Measurements from ENCODE around the gene NPC1.
"Not testable (repeated sequence)": the region's sequence is repeated elsewhere in the genome, so short reads cannot be mapped to it uniquely, and the experiment has no call there.

The NPC1 gene

GRCh38 chr18:23584019-23584983, 2.0 kb downstream of the NPC1 start:
- Histone ChIP-seq H3K4me3 (ENCODE audit: low read length) (peak overlapping the region; percentile 94), H3K9ac (ENCODE audit: low read depth, low read length) (no peak overlapping the region), H3K9me3 (replicated peaks; ENCODE audit: low read length) (no peaks in the 10 kb centered on the region), H3K4me2 (ENCODE audit: low read length) (peak overlapping the region; percentile 97), H3K4me1 (ENCODE audit: control insufficient read depth, insufficient read depth, low read length) (peaks cover 56% of the 10 kb centered on the region), H3K27me3 (ENCODE audit: control insufficient read depth, insufficient read depth, low read length) (no peaks in the 10 kb centered on the region), H3K36me3 (ENCODE audit: insufficient read depth, low read length) (no peaks in the 10 kb centered on the region)

GRCh38 chr18:23583071-23583865, 3.0 kb downstream of the NPC1 start:
- Histone ChIP-seq H3K4me1 (ENCODE audit: control insufficient read depth, insufficient read depth, low read length) (peaks cover 54% of the 10 kb centered on the region), H3K36me3 (ENCODE audit: insufficient read depth, low read length) (no peaks in the 10 kb centered on the region), H3K27me3 (ENCODE audit: control insufficient read depth, insufficient read depth, low read length) (no peaks in the 10 kb centered on the region), H3K9ac (ENCODE audit: low read depth, low read length) (no peak overlapping the region), H3K4me2 (ENCODE audit: low read length) (peak overlapping the region; percentile 97), H3K4me3 (ENCODE audit: low read length) (peak overlapping the region; percentile 94), H3K9me3 (replicated peaks; ENCODE audit: low read length) (no peaks in the 10 kb centered on the region)

DNA sequence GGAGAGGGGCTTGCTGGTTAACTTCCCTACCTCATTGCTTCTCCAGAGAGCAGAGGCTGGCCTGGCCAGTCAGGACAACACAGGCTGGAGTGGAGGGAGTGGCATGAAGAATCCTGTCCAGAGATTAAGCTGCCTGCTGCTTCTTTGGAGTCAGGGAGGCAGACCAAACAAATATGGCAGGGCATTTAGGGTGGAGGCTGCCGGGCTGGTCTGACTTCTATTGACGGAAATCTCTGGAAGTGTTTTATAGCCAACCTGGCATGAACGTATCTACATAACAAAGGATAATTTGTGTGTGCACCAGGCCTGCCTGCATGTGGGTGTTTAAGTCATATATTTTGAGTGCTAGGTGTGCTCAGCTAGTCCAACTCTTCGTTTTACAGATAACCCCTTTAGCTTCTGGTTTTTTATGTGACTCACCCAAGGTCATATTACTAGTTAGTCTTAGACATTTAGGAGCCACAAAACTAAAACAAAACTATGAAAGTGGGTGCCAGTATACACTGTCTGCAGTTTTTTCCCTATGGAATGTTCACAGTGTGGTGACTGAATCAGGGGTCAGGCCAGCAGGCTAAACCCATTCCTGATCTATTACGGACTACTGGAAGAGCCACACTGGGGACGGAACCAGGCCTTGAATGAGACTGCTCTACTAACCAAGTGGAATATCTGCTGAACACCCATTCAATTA, 5.5 kb downstream of the NPC1 start:
- peak overlapping the region; percentile 36 for H3K4me3 ChIP-seq (ENCODE audit: low read length)
- H3K27me3 ChIP-seq (ENCODE audit: control insufficient read depth, insufficient read depth, low read length): no peaks in the 10 kb centered on the region
- no peak overlapping the region for H3K9ac ChIP-seq (ENCODE audit: low read depth, low read length)
- peaks cover 54% of the 10 kb centered on the region for H3K4me1 ChIP-seq (ENCODE audit: control insufficient read depth, insufficient read depth, low read length)
- peak overlapping the region; percentile 62 for H3K4me2 ChIP-seq (ENCODE audit: low read length)
- H3K9me3 ChIP-seq (replicated peaks; ENCODE audit: low read length): no peaks in the 10 kb centered on the region
- no peaks in the 10 kb centered on the region for H3K36me3 ChIP-seq (ENCODE audit: insufficient read depth, low read length)

DNA sequence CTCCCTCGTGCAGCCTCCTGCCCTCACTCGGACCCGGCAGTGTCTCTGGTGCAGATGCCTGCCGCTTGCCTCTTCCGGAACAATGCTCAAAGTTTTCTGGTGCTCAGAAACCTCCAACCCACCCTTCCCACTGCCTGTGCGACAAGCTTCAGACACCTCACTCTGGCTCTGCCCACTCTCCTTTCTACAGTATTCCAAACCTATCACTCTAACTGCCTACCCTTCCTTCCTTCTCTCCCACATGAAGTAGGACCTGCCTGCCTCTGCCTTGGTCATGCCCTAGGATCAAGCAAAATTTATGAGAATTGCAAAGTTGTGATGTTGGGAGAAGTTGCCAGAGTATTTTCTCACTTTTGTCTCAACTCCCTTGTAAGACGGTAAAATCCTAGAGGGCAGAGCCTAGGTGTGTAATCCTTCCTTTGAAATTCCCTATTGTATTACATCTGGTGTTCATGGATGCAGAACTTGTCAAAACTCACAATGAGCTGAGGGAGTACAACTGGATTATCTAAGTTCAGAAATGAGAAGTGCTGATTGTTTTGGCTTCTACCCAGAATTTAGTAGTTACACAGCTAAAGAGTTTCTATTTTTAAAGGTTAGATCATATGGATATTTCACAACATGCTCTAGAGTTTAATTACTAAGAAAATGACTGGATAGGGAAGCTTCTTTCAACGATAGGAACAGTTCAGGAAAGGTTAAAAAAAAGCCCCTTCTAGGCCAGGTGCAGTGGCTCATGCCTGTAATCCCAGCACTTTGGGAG, 7.2 kb downstream of the NPC1 start:
- Histone ChIP-seq H3K36me3 (ENCODE audit: insufficient read depth, low read length) (no peaks in the 10 kb centered on the region), H3K4me1 (ENCODE audit: control insufficient read depth, insufficient read depth, low read length) (peaks cover 57% of the 10 kb centered on the region), H3K27me3 (ENCODE audit: control insufficient read depth, insufficient read depth, low read length) (no peaks in the 10 kb centered on the region), H3K4me3 (ENCODE audit: low read length) (no peak overlapping the region), H3K9ac (ENCODE audit: low read depth, low read length) (no peak overlapping the region), H3K4me2 (ENCODE audit: low read length) (peak overlapping the region; percentile 1), H3K9me3 (replicated peaks; ENCODE audit: low read length) (no peaks in the 10 kb centered on the region)

DNA sequence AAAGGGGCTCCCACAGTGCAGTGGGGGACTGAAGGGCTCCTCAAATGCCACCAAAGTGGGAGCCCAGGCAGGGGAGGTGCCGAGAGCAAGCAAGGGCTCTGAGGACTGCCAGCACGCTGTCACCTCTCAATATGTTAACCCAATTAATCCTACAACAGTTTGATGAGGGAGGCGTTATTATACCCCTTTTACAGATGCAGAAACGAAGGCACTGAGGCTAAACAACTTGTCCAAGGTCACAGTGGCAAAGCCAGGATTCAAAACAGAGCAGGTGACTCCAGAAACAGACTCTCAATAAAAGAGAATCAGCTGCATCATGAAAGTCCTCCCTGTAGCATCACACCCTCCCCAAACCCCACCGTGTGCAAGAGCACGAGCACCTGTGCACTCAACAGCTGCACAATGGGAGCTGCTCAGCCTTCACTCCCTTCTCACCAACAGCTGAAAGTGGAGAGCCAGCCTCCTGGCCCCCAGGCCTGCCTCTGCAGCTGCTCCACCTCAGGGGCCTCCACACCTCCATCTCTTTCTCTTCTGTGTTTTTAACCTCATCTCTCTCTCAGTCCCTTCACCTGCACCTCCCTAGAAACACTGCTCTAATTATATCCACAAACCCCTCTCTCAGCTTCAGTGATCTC, 8.1 kb downstream of the NPC1 start:
- H3K4me2 ChIP-seq (ENCODE audit: low read length): no peak overlapping the region
- H3K4me3 ChIP-seq (ENCODE audit: low read length): no peak overlapping the region
- no peaks in the 10 kb centered on the region for H3K27me3 ChIP-seq (ENCODE audit: control insufficient read depth, insufficient read depth, low read length)
- H3K4me1 ChIP-seq (ENCODE audit: control insufficient read depth, insufficient read depth, low read length): peaks cover 57% of the 10 kb centered on the region
- no peaks in the 10 kb centered on the region for H3K36me3 ChIP-seq (ENCODE audit: insufficient read depth, low read length)
- no peaks in the 10 kb centered on the region for H3K9me3 ChIP-seq (replicated peaks; ENCODE audit: low read length)
- no peak overlapping the region for H3K9ac ChIP-seq (ENCODE audit: low read depth, low read length)

DNA sequence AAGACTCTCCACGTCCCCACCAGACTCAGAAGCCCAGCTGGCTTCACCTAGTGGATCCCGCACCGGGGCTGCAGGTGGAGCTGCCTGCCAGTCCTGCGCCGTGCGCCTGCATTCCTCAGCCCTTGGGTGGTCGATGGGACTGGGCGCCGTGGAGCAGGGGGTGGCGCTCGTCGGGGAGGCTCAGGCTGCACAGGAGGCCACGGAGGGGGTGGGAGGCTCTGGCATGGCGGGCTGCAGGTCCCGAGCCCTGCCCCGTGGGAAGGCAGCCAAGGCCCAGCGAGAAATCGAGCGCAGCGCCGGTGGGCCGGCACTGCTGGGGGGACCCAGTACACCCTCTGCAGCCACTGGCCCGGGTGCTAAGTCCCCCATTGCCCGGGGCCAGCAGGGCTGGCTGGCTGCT, 8.8 kb downstream of the NPC1 start:
- H3K4me1 ChIP-seq (ENCODE audit: control insufficient read depth, insufficient read depth, low read length): peaks cover 59% of the 10 kb centered on the region
- H3K36me3 ChIP-seq (ENCODE audit: insufficient read depth, low read length); H3K4me2 ChIP-seq (ENCODE audit: low read length): not testable (repeated sequence)

GRCh38 chr18:23575309-23575651, 11.0 kb downstream of the NPC1 start:
- H3K27me3 ChIP-seq (ENCODE audit: control insufficient read depth, insufficient read depth, low read length): no peaks in the 10 kb centered on the region
- H3K36me3 ChIP-seq (ENCODE audit: insufficient read depth, low read length): peaks cover 23% of the 10 kb centered on the region
- H3K9ac ChIP-seq (ENCODE audit: low read depth, low read length): no peak overlapping the region
- peaks cover 37% of the 10 kb centered on the region for H3K4me1 ChIP-seq (ENCODE audit: control insufficient read depth, insufficient read depth, low read length)
- no peaks in the 10 kb centered on the region for H3K9me3 ChIP-seq (replicated peaks; ENCODE audit: low read length)
- no peak overlapping the region for H3K4me3 ChIP-seq (ENCODE audit: low read length)
- H3K4me2 ChIP-seq (ENCODE audit: low read length): no peak overlapping the region

More for the DNA sequence above, 8.8 kb downstream of the NPC1 start:
- not testable (repeated sequence) for H3K27me3 ChIP-seq (ENCODE audit: control insufficient read depth, insufficient read depth, low read length); H3K4me3 ChIP-seq (ENCODE audit: low read length); H3K9me3 ChIP-seq (replicated peaks; ENCODE audit: low read length); H3K9ac ChIP-seq (ENCODE audit: low read depth, low read length)

DNA sequence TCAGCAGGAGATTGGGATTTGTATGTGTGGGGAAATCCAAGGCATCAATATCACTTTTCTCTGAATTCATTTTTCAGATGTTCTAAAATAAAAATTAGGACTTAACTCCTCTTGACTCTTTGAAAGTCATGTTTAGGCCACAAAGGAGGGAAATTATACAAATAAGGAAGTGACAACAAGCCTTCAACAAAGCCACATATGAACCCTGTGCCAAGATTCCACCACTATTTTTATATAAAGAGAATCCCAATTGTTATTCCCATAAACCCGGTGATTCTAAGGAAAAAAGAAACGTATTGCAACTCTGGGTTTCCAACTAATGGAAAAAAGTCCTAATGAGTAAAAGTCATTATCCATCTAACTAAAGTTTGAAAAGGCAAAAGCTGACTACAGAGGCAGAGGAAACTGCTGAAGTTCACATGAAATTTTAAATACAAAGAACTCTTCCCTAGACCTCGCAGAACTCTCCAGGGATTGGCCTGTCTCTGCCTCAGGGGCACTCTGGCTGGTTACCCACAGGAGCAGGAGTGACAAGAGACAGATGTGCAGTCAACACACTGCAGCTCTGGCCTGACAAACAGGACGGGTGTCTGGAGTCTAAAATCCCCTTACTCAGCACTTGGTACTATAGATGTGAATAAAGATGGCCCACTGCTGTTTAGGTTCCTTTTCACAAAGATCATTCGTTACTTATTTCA, 11.5 kb downstream of the NPC1 start:
- Histone ChIP-seq H3K9me3 (replicated peaks; ENCODE audit: low read length) (no peaks in the 10 kb centered on the region), H3K4me2 (ENCODE audit: low read length) (peak overlapping the region; percentile 44), H3K36me3 (ENCODE audit: insufficient read depth, low read length) (peaks cover 28% of the 10 kb centered on the region), H3K9ac (ENCODE audit: low read depth, low read length) (no peak overlapping the region), H3K4me3 (ENCODE audit: low read length) (no peak overlapping the region), H3K27me3 (ENCODE audit: control insufficient read depth, insufficient read depth, low read length) (no peaks in the 10 kb centered on the region), H3K4me1 (ENCODE audit: control insufficient read depth, insufficient read depth, low read length) (peaks cover 31% of the 10 kb centered on the region)

DNA sequence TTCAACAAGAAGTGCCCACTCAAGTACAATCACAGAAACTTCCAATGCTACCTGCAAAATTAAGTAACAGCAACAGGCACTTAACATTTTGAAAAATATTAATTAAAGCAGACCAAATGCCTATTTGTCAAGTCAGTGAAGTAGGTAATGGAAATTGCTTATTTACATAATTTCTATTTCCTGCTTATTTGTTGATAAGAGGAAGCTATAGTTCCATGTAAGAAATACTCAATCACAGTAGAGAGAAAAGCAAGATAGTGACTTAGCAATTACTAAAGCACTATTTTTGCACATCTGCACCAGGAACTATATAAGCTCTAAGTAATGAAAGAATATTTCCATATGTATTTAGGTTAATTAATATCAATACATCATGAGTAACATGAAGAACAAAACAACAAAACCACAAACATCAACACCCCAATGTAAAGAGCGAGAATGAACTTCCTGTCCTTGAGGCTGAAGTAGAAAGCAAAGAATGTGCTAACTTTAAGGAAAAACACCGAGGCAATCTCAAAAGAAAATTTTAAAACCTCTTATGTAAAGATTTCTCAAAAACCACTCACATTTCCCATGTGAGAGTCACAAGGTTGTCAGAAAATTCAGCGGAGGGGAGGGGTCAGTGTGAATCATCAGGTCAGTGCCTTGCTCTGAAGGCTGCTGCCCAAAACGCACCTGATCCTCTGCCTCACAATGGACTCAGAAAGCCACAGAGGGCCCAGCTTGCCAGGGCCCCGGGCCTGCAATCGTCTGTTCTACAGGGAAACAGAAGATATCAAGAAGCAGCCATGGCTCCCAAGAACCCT, 12.5 kb downstream of the NPC1 start:
- H3K36me3 ChIP-seq (ENCODE audit: insufficient read depth, low read length): peaks cover 37% of the 10 kb centered on the region
- H3K27me3 ChIP-seq (ENCODE audit: control insufficient read depth, insufficient read depth, low read length): no peaks in the 10 kb centered on the region

More for the DNA sequence above, 12.5 kb downstream of the NPC1 start:
- Histone ChIP-seq H3K9ac (ENCODE audit: low read depth, low read length) (no peak overlapping the region), H3K4me2 (ENCODE audit: low read length) (peak overlapping the region; percentile 44), H3K4me1 (ENCODE audit: control insufficient read depth, insufficient read depth, low read length) (peaks cover 22% of the 10 kb centered on the region), H3K9me3 (replicated peaks; ENCODE audit: low read length) (no peaks in the 10 kb centered on the region), H3K4me3 (ENCODE audit: low read length) (no peak overlapping the region)

Data from skeletal muscle satellite cell (primary cell).